ENCODE results near the gene UBQLN4.
"Not testable (repeated sequence)": the region's sequence is repeated elsewhere in the genome, so short reads cannot be mapped to it uniquely, and the experiment has no call there.

Gene UBQLN4

GRCh38 chr1:156080863-156081179 is 27.2 kb upstream of the UBQLN4 start:
- DNase-seq, result no peak

GRCh38 chr1:156080241-156080862 is 26.8 kb upstream of the UBQLN4 start:
- DNase-seq, result no peak

- DNase-seq, result no peak
Observed at GRCh38 chr1:156079762-156080161, 26.2 kb upstream of the UBQLN4 start.

- DNase-seq, result no peak
Observed at GRCh38 chr1:156078728-156079127, 25.1 kb upstream of the UBQLN4 start.

- no peak for DNase-seq
Observed at GRCh38 chr1:156077430-156077760, 23.8 kb upstream of the UBQLN4 start.

GRCh38 chr1:156076609-156077429 is 23.2 kb upstream of the UBQLN4 start:
- DNase-seq, result no peak

- no peak for DNase-seq
Observed at GRCh38 chr1:156075775-156076204, 22.2 kb upstream of the UBQLN4 start.

- no peak for DNase-seq
Observed at GRCh38 chr1:156075162-156075561, 21.6 kb upstream of the UBQLN4 start.

GRCh38 chr1:156074661-156075060 is 21.1 kb upstream of the UBQLN4 start:
- no peak for DNase-seq

GRCh38 chr1:156073740-156074139 is 20.1 kb upstream of the UBQLN4 start:
- DNase-seq, result no peak

- no peak for DNase-seq
Observed at GRCh38 chr1:156073110-156073687, 19.6 kb upstream of the UBQLN4 start.

GRCh38 chr1:156072251-156072650 is 18.7 kb upstream of the UBQLN4 start:
- DNase-seq, result no peak

GRCh38 chr1:156071332-156071816 is 17.8 kb upstream of the UBQLN4 start:
- DNase-seq, result not testable (repeated sequence)

GRCh38 chr1:156070548-156070947 is 16.9 kb upstream of the UBQLN4 start:
- no peak for DNase-seq

GRCh38 chr1:156069490-156070455 is 16.2 kb upstream of the UBQLN4 start:
- no peak for DNase-seq

GRCh38 chr1:156067262-156067661 is 13.7 kb upstream of the UBQLN4 start:
- no peak for DNase-seq

- DNase-seq, result no peak
Observed at GRCh38 chr1:156065871-156066270, 12.3 kb upstream of the UBQLN4 start.

GRCh38 chr1:156065212-156065611 is 11.6 kb upstream of the UBQLN4 start:
- no peak for DNase-seq

- no peak for DNase-seq
Observed at GRCh38 chr1:156064615-156065014, 11.0 kb upstream of the UBQLN4 start.

- DNase-seq, result no peak
Observed at GRCh38 chr1:156063997-156064285, 10.3 kb upstream of the UBQLN4 start.

- no peak for DNase-seq
Observed at GRCh38 chr1:156062189-156062588, 8.6 kb upstream of the UBQLN4 start.

GRCh38 chr1:156060937-156061636 is 7.5 kb upstream of the UBQLN4 start, which contains the start of gene RAB25:
Gene RAB25, plus strand, starts transcription at chr1:156061160. Its CDS starts 241 bp downstream, at chr1:156061401.
- DNase-seq, result no peak

Measured in activated gamma-delta T cell (primary cell).